Sigmoid colon (tissue), 3 donors: Measurements from ENCODE around the gene SMARCC2.

ENCODE experiments used
- CTCF ChIP-seq, 4 experiments: fragments of 450-650 bp in 3 of 4; fragments of 200-600 bp in 1 of 4; IDR thresholded peaks; one replicate each; pipeline ENCODE4 v1.5.1; 2016 to 2019; ENCODE audit warnings: antibody characterized with exemption in 4 of 4, mild to moderate bottlenecking in 3 of 4, moderate library complexity in 2 of 4
- POLR2A ChIP-seq, 2 donors: fragments of 450-650 bp; IDR thresholded peaks; one replicate each; pipeline ENCODE4 v1.6.1; 2016; ENCODE audit warnings: antibody characterized with exemption in 2 of 2, mild to moderate bottlenecking in 2 of 2, moderate library complexity in 2 of 2

GRCh38 chr12:56188131-56188777 lies 1.0 kb downstream of the SMARCC2 start:
- no peak for TF ChIP-seq POLR2A (IDR thresholded peaks at IDR 0.05)
- TF ChIP-seq CTCF (IDR thresholded peaks at IDR 0.05), result no peak
